ENCODE data around the gene GALNT1.
A peak's percentile ranks its signal among the peaks of the same experiment; 100 is the strongest.
"Not testable (repeated sequence)": the region's sequence is repeated elsewhere in the genome, so short reads cannot be mapped to it uniquely, and the experiment has no call there.

GALNT1 gene

DNA sequence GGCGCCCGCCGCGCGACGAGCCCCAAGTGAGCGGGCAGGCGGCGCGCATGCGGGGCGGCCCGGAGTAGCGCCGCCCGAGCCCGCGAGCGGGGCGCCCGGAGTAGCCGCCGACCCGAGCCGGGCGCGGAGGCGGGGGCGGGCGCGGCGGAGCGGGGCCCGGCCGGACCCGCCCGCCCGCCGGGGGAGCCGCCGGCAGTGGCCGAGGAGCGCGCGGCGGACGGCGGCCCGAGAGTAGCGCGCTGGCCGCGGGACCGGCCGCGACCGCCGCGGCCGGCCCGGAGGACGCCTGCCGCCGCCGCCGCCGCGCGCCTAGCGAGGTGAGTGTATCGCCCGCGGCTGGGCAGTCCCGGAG lies at the start of gene GALNT1:
TSS of gene GALNT1 (plus strand) at position 195 of the 352 bp plus-strand sequence. CDS start 72,923 bp downstream, outside the sequence.
- DNase-seq (ENCODE audit: low spot score), result no peak

DNA sequence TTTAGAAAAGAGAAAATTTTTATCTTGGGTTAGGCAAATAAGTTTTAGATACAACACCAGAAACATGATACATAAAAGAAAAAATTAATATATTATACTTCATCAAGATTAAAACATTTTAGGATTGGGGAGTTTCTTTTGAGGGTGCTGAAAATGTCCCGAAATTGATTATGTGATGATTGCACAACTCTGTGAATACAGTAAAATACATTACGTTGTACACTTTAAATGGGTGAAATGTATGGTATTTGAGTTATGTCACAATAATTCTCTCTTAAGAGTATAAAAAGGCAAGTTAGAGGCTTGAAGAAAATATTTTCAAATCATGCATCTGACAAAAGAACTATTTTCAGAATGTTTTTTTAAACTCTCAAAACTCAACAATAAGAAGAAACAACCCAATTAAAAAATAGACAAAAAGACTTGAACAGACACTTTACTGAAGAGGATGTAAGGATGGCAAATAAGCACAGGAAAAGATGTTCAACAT lies 47.6 kb upstream of the GALNT1 start:
- no peak for DNase-seq (ENCODE audit: low spot score)

- DNase-seq (ENCODE audit: low spot score), result no peak
Observed at GRCh38 chr18:35535297-35535696, 46.2 kb upstream of the GALNT1 start.

- no peak for DNase-seq (ENCODE audit: low spot score)
Observed at GRCh38 chr18:35542356-35542755, 39.2 kb upstream of the GALNT1 start.

DNA sequence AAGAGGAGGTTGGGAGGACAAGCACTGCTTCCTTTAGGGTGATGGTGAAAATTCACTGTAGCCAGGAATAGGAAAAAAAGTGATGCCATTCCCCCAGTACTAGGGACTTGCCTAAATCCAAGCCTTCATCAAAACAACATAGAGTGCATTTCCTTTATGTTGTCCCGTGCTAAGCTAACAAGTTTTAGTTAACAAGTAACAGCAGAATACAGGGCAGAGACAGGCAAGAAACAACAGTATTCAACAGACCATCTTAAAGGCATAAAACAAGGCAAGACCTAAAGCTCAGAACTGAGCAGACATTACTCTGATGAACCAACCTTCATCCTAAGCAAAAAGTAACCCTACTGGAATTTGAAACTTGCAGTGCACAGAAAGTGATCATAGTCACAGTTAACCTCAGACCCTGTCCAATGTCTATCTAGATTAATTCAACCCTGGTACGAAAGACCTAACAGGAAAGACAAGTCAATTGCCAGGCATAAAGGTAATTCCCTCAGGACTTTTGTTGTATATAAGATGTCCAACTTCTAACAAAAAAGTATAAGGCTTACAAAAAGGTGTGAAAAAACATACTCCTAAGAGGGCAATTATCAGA lies 34.4 kb upstream of the GALNT1 start:
- no peak for DNase-seq (ENCODE audit: low spot score)

- DNase-seq (ENCODE audit: low spot score), result no peak
Observed at GRCh38 chr18:35549564-35549963, 32.0 kb upstream of the GALNT1 start.

GRCh38 chr18:35553300-35553699 lies 28.2 kb upstream of the GALNT1 start:
- DNase-seq (ENCODE audit: low spot score), result no peak

- DNase-seq (ENCODE audit: low spot score), result not testable (repeated sequence)
Observed at GRCh38 chr18:35555538-35555937, 26.0 kb upstream of the GALNT1 start.

- no peak for DNase-seq (ENCODE audit: low spot score)
Observed at GRCh38 chr18:35559867-35560266, 21.7 kb upstream of the GALNT1 start.

GRCh38 chr18:35564795-35565453 lies 16.6 kb upstream of the GALNT1 start:
- no peak for DNase-seq (ENCODE audit: low spot score)

DNA sequence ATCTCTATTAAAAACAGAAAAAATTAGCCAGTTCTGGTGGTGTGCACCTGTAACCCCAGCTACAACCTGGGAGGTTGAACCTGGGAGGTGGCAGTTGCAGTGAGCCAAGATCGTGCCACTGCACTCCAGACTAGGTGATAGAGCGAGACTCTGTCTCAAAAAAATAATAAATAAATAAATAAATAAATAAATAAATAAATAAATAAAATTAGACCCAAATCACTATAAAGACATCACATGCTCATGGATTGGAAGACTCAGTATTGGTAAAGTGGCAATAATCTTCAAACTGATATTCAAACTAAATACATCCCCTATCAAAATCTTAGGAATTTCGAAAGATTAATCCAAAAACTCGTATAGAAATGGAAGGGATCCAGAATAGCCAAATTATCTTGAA lies 15.5 kb upstream of the GALNT1 start:
- DNase-seq (ENCODE audit: low spot score), result no peak

DNA sequence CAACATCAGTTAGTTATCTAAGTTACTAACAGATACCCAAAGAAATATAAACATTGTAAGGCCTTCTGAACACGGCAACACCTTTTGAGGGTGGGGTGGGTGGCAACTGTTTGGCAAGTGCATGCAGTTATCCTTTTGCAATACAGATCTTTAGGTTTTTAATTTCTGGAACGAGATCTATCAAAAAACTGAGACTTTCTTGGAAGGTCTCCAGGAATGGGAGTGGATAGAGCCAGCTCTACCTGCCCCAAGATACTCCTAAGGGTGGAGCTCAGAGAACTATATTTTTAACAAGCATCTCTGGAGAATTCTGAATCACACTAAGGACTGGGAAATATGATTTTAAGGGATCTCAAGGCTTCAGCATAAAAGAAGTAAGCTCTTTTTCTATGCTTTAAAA lies 11.4 kb upstream of the GALNT1 start:
- DNase-seq (ENCODE audit: low spot score), result no peak

GRCh38 chr18:35571138-35571537 lies 10.4 kb upstream of the GALNT1 start:
- no peak for DNase-seq (ENCODE audit: low spot score)

- DNase-seq (ENCODE audit: low spot score), result no peak
Observed at GRCh38 chr18:35572644-35573043, 8.9 kb upstream of the GALNT1 start.

DNA sequence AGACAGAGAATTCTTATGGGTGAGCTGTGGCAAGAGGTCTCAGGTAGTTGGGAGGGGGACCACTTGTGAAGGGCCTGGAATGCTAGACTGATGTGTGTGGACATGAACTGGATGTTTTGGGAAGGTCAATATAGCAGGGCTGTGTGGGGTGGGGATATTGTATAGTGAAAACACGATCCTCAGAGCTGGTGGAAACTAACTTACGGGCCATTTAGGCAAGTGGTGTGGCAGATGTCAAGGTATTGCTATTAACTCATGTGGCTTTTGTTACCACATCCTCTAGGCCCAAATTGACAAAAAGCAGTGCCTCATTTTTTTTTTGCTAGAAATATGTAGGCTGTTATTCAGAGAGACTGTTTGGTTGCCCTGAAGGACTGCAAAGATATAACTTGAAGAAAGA lies 8.0 kb upstream of the GALNT1 start:
- no peak for DNase-seq (ENCODE audit: low spot score)

DNA sequence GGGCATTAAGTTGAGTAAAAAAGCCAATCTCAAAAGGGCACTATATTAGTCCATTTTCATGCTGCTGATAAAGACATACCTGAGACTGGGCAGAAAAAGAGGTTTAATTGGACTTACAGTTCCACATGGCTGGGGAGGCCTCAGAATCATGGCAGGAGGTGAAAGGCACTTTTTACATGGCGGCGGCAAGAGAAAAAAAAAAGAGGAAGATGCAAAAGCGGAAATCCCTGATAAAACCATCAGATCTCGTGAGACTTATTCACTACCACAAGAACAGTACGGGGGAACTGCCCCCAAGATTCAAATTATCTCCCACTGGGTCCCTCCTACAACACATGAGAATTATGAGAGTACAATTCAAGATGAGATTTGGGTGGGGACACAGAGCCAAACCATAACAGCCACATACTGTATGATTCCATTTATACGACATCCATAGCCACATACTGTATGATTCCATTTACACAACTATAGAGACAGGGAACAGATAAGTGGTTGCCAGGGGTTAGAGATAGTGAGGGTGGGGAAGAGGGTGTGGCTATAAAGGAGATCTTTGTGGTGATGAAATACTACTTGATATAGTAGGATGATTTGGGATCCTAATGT lies 5.2 kb upstream of the GALNT1 start:
- DNase-seq (ENCODE audit: low spot score), result not testable (repeated sequence)

- DNase-seq (ENCODE audit: low spot score), result no peak
Observed at GRCh38 chr18:35577045-35577848, 4.3 kb upstream of the GALNT1 start.

DNA sequence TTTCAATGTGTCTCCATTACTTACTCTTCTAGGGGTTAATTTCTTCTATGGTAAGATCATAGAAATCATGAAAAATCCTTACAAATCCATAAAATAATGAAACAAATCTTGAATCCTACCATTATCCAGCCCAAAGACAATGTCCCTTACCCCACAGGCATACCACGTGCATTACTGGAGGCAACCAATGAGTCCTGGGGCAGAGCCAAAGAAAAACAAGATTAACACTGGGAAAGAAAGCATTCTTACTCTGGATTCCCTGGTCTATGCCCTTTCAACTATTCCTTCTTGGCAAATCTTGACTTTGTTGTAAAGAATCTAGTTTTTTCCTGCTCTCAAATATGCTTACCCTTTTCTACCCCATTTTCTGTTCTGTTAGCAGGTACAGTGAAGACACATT lies 3.1 kb upstream of the GALNT1 start:
- DNase-seq (ENCODE audit: low spot score), result no peak

DNA sequence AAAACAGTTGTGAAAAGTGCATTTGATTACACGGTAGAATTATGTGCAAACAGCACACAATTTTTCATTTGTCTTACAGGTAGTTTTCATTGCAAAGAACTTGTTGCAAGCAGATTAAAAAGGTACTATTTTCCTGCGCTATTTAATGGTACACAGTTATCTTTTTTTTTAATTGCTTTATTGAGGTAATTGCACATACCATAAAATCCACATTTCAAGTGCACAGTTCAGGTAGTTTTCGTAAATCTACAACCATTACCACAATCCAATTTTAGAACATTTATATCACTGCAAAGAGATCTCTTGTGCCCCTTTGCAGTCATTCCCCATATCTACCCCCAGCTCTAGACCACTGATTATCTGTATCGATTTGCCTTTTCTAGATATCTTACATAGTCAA lies 2.6 kb upstream of the GALNT1 start:
- no peak for DNase-seq (ENCODE audit: low spot score)

DNA sequence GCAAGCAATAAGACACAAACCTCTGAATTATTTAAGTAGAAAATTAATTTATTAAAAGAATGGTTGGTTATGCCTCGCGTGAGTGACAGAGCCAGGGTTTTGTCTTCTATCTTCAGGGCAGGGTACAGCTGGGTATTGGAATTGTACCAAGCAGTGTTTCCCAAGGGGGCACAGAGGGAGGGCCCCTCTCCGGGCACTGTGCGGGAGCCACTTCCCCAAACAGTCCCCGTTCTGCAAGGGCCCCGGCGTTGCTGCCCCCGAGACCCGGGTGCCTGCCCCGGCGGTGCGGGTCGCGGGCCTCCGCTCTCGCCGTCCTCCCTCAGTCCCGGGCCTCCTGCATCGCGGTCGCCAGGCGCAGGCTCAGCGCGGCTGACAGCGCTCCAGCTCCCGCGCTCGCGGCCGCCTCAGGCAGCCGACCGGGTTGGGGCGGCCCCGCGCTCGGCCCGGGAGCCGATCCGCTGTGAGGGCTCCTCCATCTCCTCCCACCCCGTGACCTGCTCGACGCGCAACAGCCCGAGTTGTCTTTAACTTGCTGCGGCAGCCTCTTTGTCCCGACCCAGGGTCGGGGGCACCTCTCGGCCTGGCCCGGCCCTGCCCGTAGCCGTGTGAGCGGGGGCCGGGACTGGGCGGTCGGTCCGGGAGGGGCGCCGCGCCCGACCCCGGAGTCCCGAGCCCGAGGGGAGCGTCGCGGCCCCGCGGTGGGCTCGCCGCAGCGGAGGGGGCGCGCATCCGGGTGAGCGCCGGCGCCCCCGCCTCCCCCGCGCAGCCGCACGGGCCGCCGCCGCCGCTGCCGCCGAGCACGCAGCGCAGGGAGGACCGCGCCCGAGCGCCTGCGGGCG lies 620 bp upstream of the GALNT1 start:
- peak; percentile 51 for DNase-seq (ENCODE audit: low spot score)

- DNase-seq (ENCODE audit: low spot score), result peak; percentile 31
Observed at GRCh38 chr18:35581898-35582641, 530 bp downstream of the GALNT1 start.

All from cerebellar cortex (tissue), 1 donor.